Endometrial microvascular endothelial cells (primary cell): ENCODE measurements around the gene CADM2. TPM values are rescaled to one million over a fixed set of nuclear protein-coding genes. Genes with fewer than 3 reads are reported as not detected.
"Not testable (repeated sequence)": the region's sequence is repeated elsewhere in the genome, so short reads cannot be mapped to it uniquely, and the experiment has no call there.

ENCODE experiments used
- in situ Hi-C: cut with HindIII; loops from 2 replicates; pipeline ENCODE4 v1.10.0; 2017; ENCODE audit warnings: low sequenced_read_pairs, low pct_unique_long_range_greater_than_20kb; ENCODE audit errors: inconsistent ontology term
- total RNA-seq: library from RNA; depleted of rRNA; stranded (reverse); fragments of >200 nt; gene quantifications from one replicate; pipeline ENCODE4 v1.2.3, GENCODE V29; 2015; ENCODE audit errors: inconsistent ontology term

Gene CADM2
- total RNA-seq, 1 donor from 2014 or later: not detected

- in situ Hi-C loops: no loop called here
Observed at GRCh38 chr3:85502148-85502875, 543.5 kb downstream of the CADM2 start.

GRCh38 chr3:85504129-85504784 is 545.5 kb downstream of the CADM2 start:
- in situ Hi-C loops: not testable (repeated sequence)

- in situ Hi-C loops: not testable (repeated sequence)
Observed at GRCh38 chr3:85504785-85505511, 546.2 kb downstream of the CADM2 start.

GRCh38 chr3:85507052-85507451 is 548.3 kb downstream of the CADM2 start:
- in situ Hi-C loops: not testable (repeated sequence)

GRCh38 chr3:85508659-85509058 is 549.9 kb downstream of the CADM2 start:
- in situ Hi-C loops: no loop called here

- in situ Hi-C loops: no loop called here
Observed at GRCh38 chr3:85516146-85516545, 557.4 kb downstream of the CADM2 start.

- in situ Hi-C loops: no loop called here
Observed at GRCh38 chr3:85524104-85524503, 565.3 kb downstream of the CADM2 start.

GRCh38 chr3:85525264-85525663 is 566.5 kb downstream of the CADM2 start:
- in situ Hi-C loops: no loop called here

GRCh38 chr3:85533586-85533985 is 574.8 kb downstream of the CADM2 start:
- in situ Hi-C loops: no loop called here

- in situ Hi-C loops: no loop called here
Observed at GRCh38 chr3:85535517-85535916, 576.7 kb downstream of the CADM2 start.

- in situ Hi-C loops: no loop called here
Observed at GRCh38 chr3:85539232-85539631, 580.4 kb downstream of the CADM2 start.

- in situ Hi-C loops: no loop called here
Observed at GRCh38 chr3:85554153-85554552, 595.4 kb downstream of the CADM2 start.

- in situ Hi-C loops: no loop called here
Observed at GRCh38 chr3:85560088-85560785, 601.4 kb downstream of the CADM2 start.

- in situ Hi-C loops: no loop called here
Observed at GRCh38 chr3:85567071-85567676, 608.4 kb downstream of the CADM2 start.

- in situ Hi-C loops: no loop called here
Observed at GRCh38 chr3:85570819-85571218, 612.0 kb downstream of the CADM2 start.

- in situ Hi-C loops: no loop called here
Observed at GRCh38 chr3:85571835-85572234, 613.0 kb downstream of the CADM2 start.

GRCh38 chr3:85572426-85572825 is 613.6 kb downstream of the CADM2 start:
- in situ Hi-C loops: no loop called here

GRCh38 chr3:85572978-85573377 is 614.2 kb downstream of the CADM2 start:
- in situ Hi-C loops: no loop called here
